GM10266 (cell line): ENCODE results near the gene AKNA.

Experiments
- DNase-seq: peaks from one replicate; pipeline ENCODE4 v3.0.0; 2012; ENCODE audit errors: extremely low spot score
- TF ChIP-seq, protein P1 (sequence below): IDR thresholded peaks from 2 replicates; pipeline ENCODE4 v1.5.1; 2012; ENCODE audit warnings: mild to moderate bottlenecking, low read depth; ENCODE audit not compliant: control insufficient read depth, insufficient read depth; ENCODE audit errors: missing control alignments

AKNA gene

DNA sequence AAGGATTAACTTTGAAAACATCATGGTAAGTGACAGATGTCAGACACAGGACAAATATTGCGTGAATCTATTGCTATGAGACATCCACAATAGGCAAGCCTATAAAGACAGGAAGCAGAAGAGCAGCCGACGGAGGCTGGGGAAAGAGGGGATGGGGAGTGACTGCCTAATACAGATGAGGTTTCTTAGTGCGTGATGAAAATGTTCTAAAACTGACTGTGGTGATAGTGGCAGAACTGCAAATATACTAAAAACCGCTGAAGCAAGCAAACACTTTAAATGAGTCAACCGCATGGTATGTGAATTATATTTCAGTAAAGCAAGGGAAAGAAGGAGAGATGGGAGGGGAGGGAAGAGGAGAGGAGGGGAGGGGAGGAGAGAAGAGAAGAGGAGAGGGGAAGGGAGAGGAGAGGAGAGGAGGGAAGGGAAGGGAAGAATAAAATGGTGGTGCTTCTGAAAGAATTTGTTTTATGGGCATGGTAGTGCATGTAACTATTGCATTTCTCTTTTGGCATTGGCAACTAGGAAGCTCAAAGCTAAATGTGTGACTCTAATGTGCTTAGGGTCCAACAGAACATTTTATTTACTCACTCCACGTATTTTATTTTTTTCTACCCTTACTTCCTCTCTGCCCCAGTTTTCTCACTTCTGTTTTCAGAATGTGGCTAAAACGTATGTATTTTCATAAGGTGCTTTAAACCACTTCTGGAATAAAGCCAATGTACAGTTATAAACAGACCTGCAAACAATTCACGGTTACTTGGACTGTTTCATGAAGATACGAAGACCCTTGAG is 21.3 kb downstream of the AKNA start:
- TF ChIP-seq, protein P1, sequence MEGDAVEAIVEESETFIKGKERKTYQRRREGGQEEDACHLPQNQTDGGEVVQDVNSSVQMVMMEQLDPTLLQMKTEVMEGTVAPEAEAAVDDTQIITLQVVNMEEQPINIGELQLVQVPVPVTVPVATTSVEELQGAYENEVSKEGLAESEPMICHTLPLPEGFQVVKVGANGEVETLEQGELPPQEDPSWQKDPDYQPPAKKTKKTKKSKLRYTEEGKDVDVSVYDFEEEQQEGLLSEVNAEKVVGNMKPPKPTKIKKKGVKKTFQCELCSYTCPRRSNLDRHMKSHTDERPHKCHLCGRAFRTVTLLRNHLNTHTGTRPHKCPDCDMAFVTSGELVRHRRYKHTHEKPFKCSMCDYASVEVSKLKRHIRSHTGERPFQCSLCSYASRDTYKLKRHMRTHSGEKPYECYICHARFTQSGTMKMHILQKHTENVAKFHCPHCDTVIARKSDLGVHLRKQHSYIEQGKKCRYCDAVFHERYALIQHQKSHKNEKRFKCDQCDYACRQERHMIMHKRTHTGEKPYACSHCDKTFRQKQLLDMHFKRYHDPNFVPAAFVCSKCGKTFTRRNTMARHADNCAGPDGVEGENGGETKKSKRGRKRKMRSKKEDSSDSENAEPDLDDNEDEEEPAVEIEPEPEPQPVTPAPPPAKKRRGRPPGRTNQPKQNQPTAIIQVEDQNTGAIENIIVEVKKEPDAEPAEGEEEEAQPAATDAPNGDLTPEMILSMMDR, result no peak
- DNase-seq, result peak; percentile 49

DNA sequence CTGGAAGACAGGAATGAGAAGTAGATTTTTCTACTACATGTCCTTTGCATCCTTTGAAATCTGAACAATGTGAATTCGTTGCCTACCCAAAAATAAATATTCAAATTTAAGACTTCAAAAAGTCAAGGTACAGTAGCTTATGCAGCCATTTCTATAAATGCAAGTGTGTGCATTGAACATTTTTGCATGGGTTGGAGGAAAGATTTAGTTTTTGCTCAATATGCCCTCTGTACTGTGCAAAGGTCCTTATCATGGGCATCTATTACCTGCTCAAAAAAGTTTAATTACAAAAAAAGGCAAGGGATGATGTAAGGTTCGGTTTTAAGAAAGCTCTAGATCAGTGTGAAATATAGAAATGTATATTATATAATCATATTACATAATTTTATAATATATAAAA is 22.6 kb downstream of the AKNA start:
- TF ChIP-seq, protein P1, result no peak
- DNase-seq, result no peak

DNA sequence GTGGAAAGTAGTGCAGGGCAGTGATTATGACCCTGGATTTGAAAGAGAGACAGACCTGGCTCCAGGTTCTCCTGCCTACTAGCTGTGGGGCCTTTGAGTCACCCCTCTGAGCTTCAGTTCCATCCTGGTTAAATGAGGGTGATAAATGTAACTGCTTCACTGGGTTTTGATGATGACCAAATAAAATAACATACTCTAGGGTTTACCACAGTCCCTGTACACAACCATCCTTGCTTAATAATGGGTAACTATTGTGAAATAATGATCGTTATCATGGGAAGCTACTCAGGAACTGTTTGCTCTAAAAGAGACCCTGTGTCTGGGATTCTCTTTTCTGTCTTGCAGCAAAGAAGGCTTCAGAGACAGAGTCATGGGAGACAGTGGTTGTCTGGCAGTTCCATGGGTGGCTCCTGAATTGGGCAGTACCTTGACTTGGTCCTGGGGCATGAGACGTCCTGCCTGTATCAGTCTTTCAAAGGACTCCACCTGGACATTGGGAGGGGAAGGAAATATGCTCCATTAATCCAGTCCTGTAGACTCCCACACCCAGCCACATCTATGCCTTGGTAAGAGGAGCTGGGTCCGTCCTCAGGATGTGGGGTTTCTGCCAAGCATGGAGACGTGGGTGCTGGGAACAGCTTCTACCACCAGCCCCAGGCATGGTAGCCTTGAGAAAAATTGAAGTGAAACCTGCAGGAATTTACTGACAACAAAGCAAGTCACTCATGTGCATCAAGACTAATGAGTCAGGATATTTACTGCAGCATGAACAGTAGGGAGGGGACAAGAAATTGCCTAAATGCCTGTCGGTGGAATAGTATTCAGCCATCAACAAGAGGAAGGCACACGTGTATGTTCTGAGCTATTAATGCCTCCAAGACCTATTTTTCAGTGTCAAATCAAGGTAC is 23.4 kb downstream of the AKNA start:
- TF ChIP-seq, protein P1, result no peak
- DNase-seq, result no peak

DNA sequence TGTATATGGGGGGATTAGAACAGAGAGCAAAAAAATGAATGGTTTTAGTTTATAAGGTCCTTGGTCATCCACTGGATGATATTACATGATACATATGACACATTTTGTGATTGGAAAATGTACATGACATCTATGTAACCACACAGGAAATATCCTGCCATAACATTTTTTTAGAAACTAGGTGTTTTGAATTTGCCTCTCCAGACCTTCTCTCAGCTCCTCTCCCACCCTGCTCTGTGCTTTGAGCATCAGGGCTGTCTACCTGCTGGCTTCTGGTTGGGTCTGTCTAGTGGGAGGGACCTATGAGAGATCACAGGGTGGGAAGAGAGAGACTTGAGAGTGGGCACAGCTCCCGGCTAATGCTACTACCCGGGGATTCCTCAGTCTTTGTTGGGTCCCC is 24.4 kb downstream of the AKNA start:
- no peak for DNase-seq
- TF ChIP-seq, protein P1, result no peak

DNA sequence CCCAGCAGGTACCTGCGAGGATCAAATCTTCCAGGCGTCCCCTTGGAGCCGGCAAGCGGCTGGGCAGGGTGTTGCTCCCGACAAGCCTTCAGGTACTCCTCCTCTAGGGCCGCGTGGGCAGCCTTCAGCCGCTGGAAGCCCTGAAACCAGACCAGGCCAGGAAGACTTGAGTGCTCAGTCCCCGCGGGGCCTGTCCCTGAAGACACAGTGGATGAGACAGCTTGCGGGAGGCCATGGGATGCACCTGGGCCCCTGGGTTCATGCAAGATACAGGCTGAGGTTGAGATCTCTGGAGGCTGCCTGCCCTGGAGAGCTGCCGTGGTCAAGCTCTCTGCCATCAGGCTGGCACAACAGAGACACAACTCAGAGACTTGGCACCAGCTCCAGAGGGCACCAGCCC is 25.4 kb downstream of the AKNA start:
- TF ChIP-seq, protein P1, result no peak
- no peak for DNase-seq

DNA sequence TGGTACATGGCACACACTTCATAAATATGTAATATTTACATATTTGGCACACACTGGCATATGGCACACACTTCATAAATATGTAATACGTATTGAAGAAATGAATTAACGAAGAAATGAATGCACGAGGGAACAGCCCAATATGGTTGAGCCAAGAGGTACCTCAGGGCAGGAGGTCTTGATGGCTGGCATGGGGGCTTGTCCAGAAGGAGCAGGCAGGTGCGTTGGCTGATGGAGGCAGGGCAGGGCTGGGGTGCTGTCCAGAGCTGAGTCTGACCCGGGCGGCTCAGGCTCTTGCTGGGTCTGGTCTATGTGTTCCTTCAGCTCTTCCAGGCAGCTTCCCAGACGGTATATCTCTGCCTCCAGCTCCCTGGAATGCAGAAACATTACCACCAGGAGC is 26.2 kb downstream of the AKNA start:
- TF ChIP-seq, protein P1, result no peak
- no peak for DNase-seq
